KMS-11 (cell line): ENCODE data around the gene TRIM54.

ENCODE experiments used
- H2AFZ ChIP-seq: fragments of 200-600 bp; sonication (generic); 2 replicates; pipeline ENCODE4 v1.6.1; 2016; ENCODE audit warnings: antibody characterized with exemption, mixed run types, low read depth
- H3K27ac ChIP-seq: fragments of 200-600 bp; sonication (generic); 2 replicates; pipeline ENCODE4 v1.6.1; 2016; ENCODE audit warnings: mild to moderate bottlenecking, mixed run types
- H3K27me3 ChIP-seq: fragments of 200-600 bp; sonication (generic); 2 replicates; pipeline ENCODE4 v1.6.1; 2017; ENCODE audit warnings: mild to moderate bottlenecking, low read depth, mixed run types, moderate library complexity; ENCODE audit not compliant: insufficient read depth
- H3K36me3 ChIP-seq: fragments of 200-600 bp; sonication (generic); 2 replicates; pipeline ENCODE4 v1.6.1; 2017; ENCODE audit warnings: mild to moderate bottlenecking, mixed run types; ENCODE audit not compliant: insufficient read depth
- H3K4me1 ChIP-seq: fragments of 200-600 bp; sonication (generic); 2 replicates; pipeline ENCODE4 v1.6.1; 2016; ENCODE audit warnings: mild to moderate bottlenecking, low read depth, mixed run types; ENCODE audit not compliant: poor library complexity, severe bottlenecking
- H3K4me2 ChIP-seq: fragments of 200-600 bp; sonication (generic); 2 replicates; pipeline ENCODE4 v1.7.0; 2016; ENCODE audit warnings: mild to moderate bottlenecking, mixed run types
- H3K4me3 ChIP-seq: fragments of 200-600 bp; sonication (generic); IDR thresholded peaks from 2 replicates; pipeline ENCODE4 v1.6.1; 2017; ENCODE audit warnings: low read depth, low read length, mixed read lengths; ENCODE audit not compliant: insufficient read depth
- H3K79me2 ChIP-seq: fragments of 200-600 bp; sonication (generic); 2 replicates; pipeline ENCODE4 v1.6.1; 2016; ENCODE audit warnings: low read depth, mixed run types; ENCODE audit not compliant: insufficient read depth
- H3K9ac ChIP-seq: fragments of 200-600 bp; sonication (generic); 2 replicates; pipeline ENCODE4 v1.6.1; 2016; ENCODE audit warnings: mild to moderate bottlenecking, mixed run types
- H4K20me1 ChIP-seq: fragments of 200-600 bp; sonication (generic); 2 replicates; pipeline ENCODE4 v1.6.1; 2016; ENCODE audit warnings: mild to moderate bottlenecking, mixed run types; ENCODE audit not compliant: insufficient read depth
- TF ChIP-seq, protein P1 (sequence below): fragments of 200-600 bp; sonication (generic); conservative IDR thresholded peaks from 2 replicates; pipeline ENCODE4 v1.6.1; 2017; ENCODE audit warnings: low read depth, mild to moderate bottlenecking, antibody characterized with exemption, low read length, moderate library complexity, mixed read lengths

The TRIM54 gene

DNA sequence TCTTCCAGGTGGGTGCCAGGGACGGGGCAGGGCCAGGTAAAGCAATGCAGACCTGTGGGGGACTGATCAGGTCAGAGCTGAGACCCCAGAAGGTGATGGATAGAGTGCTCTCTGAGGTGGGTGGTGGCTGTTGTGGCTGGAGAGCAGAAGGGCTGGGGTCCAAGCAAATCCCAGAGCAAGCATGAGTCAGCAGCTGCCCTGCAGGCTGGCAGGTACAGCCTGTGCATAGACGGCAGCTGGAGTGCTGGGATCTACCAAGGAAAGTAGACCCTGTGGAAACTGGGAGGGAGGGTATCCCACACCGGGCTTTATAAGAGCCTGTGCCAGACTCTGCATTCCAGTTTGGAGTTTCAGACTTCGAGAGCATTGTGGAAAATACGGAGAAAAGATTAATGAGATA is 663 bp downstream of the TRIM54 start:
- peaks cover 7% of the 10 kb centered on the region for H3K4me1 ChIP-seq
- no peaks in the 10 kb centered on the region for H3K79me2 ChIP-seq
- H2AFZ ChIP-seq: no peak overlapping the region
- no peak overlapping the region for H3K4me3 ChIP-seq
- H3K36me3 ChIP-seq: no peaks in the 10 kb centered on the region
- no peak overlapping the region for H3K9ac ChIP-seq
- H4K20me1 ChIP-seq: no peaks in the 10 kb centered on the region
- H3K27me3 ChIP-seq: no peaks in the 10 kb centered on the region
- TF ChIP-seq, protein P1, sequence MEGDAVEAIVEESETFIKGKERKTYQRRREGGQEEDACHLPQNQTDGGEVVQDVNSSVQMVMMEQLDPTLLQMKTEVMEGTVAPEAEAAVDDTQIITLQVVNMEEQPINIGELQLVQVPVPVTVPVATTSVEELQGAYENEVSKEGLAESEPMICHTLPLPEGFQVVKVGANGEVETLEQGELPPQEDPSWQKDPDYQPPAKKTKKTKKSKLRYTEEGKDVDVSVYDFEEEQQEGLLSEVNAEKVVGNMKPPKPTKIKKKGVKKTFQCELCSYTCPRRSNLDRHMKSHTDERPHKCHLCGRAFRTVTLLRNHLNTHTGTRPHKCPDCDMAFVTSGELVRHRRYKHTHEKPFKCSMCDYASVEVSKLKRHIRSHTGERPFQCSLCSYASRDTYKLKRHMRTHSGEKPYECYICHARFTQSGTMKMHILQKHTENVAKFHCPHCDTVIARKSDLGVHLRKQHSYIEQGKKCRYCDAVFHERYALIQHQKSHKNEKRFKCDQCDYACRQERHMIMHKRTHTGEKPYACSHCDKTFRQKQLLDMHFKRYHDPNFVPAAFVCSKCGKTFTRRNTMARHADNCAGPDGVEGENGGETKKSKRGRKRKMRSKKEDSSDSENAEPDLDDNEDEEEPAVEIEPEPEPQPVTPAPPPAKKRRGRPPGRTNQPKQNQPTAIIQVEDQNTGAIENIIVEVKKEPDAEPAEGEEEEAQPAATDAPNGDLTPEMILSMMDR: no peak
- no peak overlapping the region for H3K27ac ChIP-seq
- no peak overlapping the region for H3K4me2 ChIP-seq

DNA sequence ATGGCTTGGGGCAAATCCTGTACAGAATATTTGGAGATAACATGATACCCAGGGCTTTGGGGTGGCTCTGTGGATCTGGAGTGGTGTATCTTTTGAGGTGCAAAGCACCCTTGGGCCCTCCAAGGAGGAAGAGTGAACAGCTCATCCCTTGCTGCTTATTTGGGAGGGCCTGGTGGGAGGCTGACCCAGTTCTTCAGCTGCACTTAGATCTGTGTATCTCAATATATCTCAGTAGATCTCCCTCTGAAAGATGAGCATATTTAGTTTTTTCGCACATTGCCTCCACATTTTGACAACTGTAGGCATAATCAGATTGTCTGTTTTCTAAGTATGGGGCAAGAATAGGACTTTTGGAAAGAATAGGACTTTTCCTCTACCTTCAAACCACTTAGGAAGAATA is 2.8 kb downstream of the TRIM54 start:
- Histone ChIP-seq H3K9ac (no peak overlapping the region), H3K36me3 (no peaks in the 10 kb centered on the region), H3K27ac (no peak overlapping the region), H4K20me1 (no peaks in the 10 kb centered on the region), H3K4me2 (no peak overlapping the region), H3K79me2 (no peaks in the 10 kb centered on the region), H2AFZ (no peak overlapping the region), H3K4me1 (peaks cover 2% of the 10 kb centered on the region), H3K4me3 (no peak overlapping the region), H3K27me3 (no peaks in the 10 kb centered on the region)
- TF ChIP-seq, protein P1: no peak

DNA sequence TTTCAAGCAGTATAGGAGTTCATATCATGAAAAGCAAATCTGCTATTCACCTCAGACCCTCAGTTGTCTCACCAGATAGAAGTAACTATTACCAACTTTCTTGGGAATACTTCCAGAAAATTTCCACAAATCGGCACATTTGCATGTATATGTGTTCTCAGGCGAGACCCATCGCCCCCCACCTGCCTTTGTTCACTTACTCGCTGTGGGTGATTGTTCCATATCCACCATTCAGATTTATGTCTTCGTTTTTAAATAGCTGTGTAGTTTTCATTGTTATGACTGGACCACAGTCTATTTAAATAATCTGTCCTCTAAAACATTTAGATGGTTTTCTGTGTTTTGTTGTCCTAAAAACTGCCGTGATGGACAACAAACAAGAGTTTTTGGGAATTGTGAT is 3.3 kb downstream of the TRIM54 start:
- Histone ChIP-seq H2AFZ (no peak overlapping the region), H3K4me1 (no peaks in the 10 kb centered on the region), H3K79me2 (no peaks in the 10 kb centered on the region), H3K4me2 (no peak overlapping the region), H4K20me1 (no peaks in the 10 kb centered on the region), H3K27me3 (no peaks in the 10 kb centered on the region), H3K27ac (no peak overlapping the region), H3K36me3 (no peaks in the 10 kb centered on the region), H3K4me3 (no peak overlapping the region), H3K9ac (no peak overlapping the region)
- TF ChIP-seq, protein P1: no peak

DNA sequence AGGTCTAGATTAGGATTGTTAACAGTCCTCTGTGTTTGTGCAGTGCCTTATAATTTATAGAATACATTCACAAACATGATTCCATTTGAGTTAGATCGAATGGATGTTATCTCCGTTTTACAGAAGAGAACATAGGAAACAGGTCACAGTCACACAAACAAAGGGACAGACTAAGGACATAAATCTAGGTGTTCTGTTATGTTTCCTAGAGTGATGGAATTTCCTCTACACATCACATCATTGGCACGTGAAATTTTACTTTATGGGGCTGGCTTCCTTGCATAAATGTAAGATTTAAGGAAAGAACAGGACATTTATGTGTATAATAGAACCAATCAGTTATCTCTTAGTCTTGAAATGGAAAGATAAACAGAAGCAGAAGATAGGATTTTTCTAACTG is 6.4 kb downstream of the TRIM54 start:
- no peaks in the 10 kb centered on the region for H3K27me3 ChIP-seq
- no peak overlapping the region for H3K9ac ChIP-seq
- no peak overlapping the region for H2AFZ ChIP-seq
- H3K36me3 ChIP-seq: no peaks in the 10 kb centered on the region
- no peaks in the 10 kb centered on the region for H3K79me2 ChIP-seq
- TF ChIP-seq, protein P1: no peak
- no peak overlapping the region for H3K4me3 ChIP-seq
- H4K20me1 ChIP-seq: no peaks in the 10 kb centered on the region
- H3K27ac ChIP-seq: no peak overlapping the region
- no peaks in the 10 kb centered on the region for H3K4me1 ChIP-seq
- no peak overlapping the region for H3K4me2 ChIP-seq
